Activated CD8-positive, alpha-beta memory T cell treated with anti-CD3 and anti-CD28 coated beads, Interleukin-2, amount 50 U/mL, for 48 hours (primary cell): Measurements from ENCODE around the gene ZNF322.

Experiments
- DNase-seq: peaks from one replicate; pipeline ENCODE4 v3.0.0-alpha.2; 2020

The ZNF322 gene

GRCh38 chr6:26588965-26589364 is 70.6 kb downstream of the ZNF322 start:
- DNase-seq = no peak
